NCI-H2196 treated with DMSO at 0.1 percent for 48 hours (cell line): Measurements from ENCODE around the gene TSPAN9.

Experiments
- DNase-seq: peaks from one replicate; lab custom pipeline; 2025; ENCODE audit not compliant: unreplicated experiment; lab: John Stamatoyannopoulos, UW

TSPAN9 gene

GRCh38 chr12:3140284-3140683, 63.1 kb downstream of the TSPAN9 start:
- DNase-seq = no peak

- DNase-seq = no peak
Measured at GRCh38 chr12:3141339-3142321, 64.5 kb downstream of the TSPAN9 start.

- DNase-seq = no peak
Measured at GRCh38 chr12:3142386-3142785, 65.2 kb downstream of the TSPAN9 start.

- no peak for DNase-seq
Measured at GRCh38 chr12:3144495-3144894, 67.3 kb downstream of the TSPAN9 start.

GRCh38 chr12:3145033-3145432, 67.9 kb downstream of the TSPAN9 start:
- no peak for DNase-seq

- no peak for DNase-seq
Measured at GRCh38 chr12:3145546-3146310, 68.5 kb downstream of the TSPAN9 start.

- no peak for DNase-seq
Measured at GRCh38 chr12:3147260-3147659, 70.1 kb downstream of the TSPAN9 start.

GRCh38 chr12:3148366-3149000, 71.3 kb downstream of the TSPAN9 start:
- DNase-seq = no peak

- DNase-seq = no peak
Measured at GRCh38 chr12:3149515-3150307, 72.5 kb downstream of the TSPAN9 start.

GRCh38 chr12:3150308-3150670, 73.1 kb downstream of the TSPAN9 start:
- no peak for DNase-seq

- DNase-seq = no peak
Measured at GRCh38 chr12:3150931-3151835, 74.0 kb downstream of the TSPAN9 start.

GRCh38 chr12:3152011-3152511, 74.9 kb downstream of the TSPAN9 start:
- no peak for DNase-seq

GRCh38 chr12:3152892-3153291, 75.7 kb downstream of the TSPAN9 start:
- no peak for DNase-seq

- DNase-seq = no peak
Measured at GRCh38 chr12:3154006-3154405, 76.8 kb downstream of the TSPAN9 start.

- no peak for DNase-seq
Measured at GRCh38 chr12:3155702-3156370, 78.7 kb downstream of the TSPAN9 start.

GRCh38 chr12:3157581-3158323, 80.6 kb downstream of the TSPAN9 start:
- no peak for DNase-seq

- no peak for DNase-seq
Measured at GRCh38 chr12:3158851-3159465, 81.8 kb downstream of the TSPAN9 start.

- no peak for DNase-seq
Measured at GRCh38 chr12:3160081-3160480, 82.9 kb downstream of the TSPAN9 start.
